BJ (cell line): ENCODE results near the gene BCCIP. TPM values are rescaled to one million over a fixed set of nuclear protein-coding genes. Genes with fewer than 3 reads are reported as not detected.

Experiments
- CTCF ChIA-PET: fragments of 350-600 bp; formaldehyde crosslinking; extraction: SDS; loops from one replicate; lab custom pipeline; 2021; ENCODE audit warnings: antibody characterized with exemption, inconsistent platforms; lab: Yijun Ruan, JAX
- POLR2A ChIA-PET: fragments of 300-600 bp; sonication (Branson Sonifier 250); formaldehyde crosslinking; extraction: SDS; loops from one replicate; lab custom pipeline; 2021; ENCODE audit warnings: antibody characterized with exemption; lab: Charles Lee
- DNase-seq: peaks from one replicate; pipeline ENCODE4 v3.0.0-alpha.2; 2011; ENCODE audit warnings: low read depth
- H3K27me3 ChIP-seq: 2 replicates; pipeline ENCODE4 v1.6.0; 2011; ENCODE audit warnings: low read length; ENCODE audit not compliant: control insufficient read depth, insufficient read depth
- H3K36me3 ChIP-seq: 2 replicates; pipeline ENCODE4 v1.5.1; 2011; ENCODE audit warnings: low read length; ENCODE audit not compliant: control insufficient read depth, insufficient read depth
- H3K4me3 ChIP-seq: 2 replicates; pipeline ENCODE4 v1.5.1; 2011; ENCODE audit warnings: low read depth, mild to moderate bottlenecking, control low read depth, low read length
- CTCF ChIP-seq: IDR thresholded peaks from 2 replicates; pipeline ENCODE4 v1.5.1; 2011; ENCODE audit warnings: low read depth, mild to moderate bottlenecking, control low read depth, inconsistent platforms, low read length, moderate library complexity; ENCODE audit not compliant: insufficient read depth
- polyA plus RNA-seq: library from polyadenylated mRNA; depleted of rRNA; stranded (reverse); fragments of >200 nt; gene quantifications from 2 replicates; pipeline ENCODE4 v1.2.3, GENCODE V29; 2011

BCCIP gene
- polyA plus RNA-seq, 1 experiment: 13.2 TPM

- POLR2A ChIA-PET: no interaction called here
- H3K4me3 ChIP-seq: no peak overlapping the region
- no peak for DNase-seq
- no peaks in the 10 kb centered on the region for H3K27me3 ChIP-seq
- no peaks in the 10 kb centered on the region for H3K36me3 ChIP-seq
- TF ChIP-seq CTCF: no peak
- CTCF ChIA-PET: no interaction called here
These were observed 40.7 kb upstream of the BCCIP start for GRCh38 chr10:125782616-125783015.

- no peak for TF ChIP-seq CTCF
- CTCF ChIA-PET: interaction anchor here (1.4 kb wide), 1 partner anchor 18 kb away, joined by 3 read pairs; no protein-coding TSS in a partner anchor
These were observed 39.9 kb upstream of the BCCIP start for GRCh38 chr10:125783408-125783807.

GRCh38 chr10:125783957-125784356, 39.4 kb upstream of the BCCIP start:
- DNase-seq: no peak
- no peak overlapping the region for H3K4me3 ChIP-seq
- TF ChIP-seq CTCF: no peak
- H3K27me3 ChIP-seq: no peaks in the 10 kb centered on the region
- POLR2A ChIA-PET: no interaction called here
- no peaks in the 10 kb centered on the region; the same call in 1 of the 2 replicates for H3K36me3 ChIP-seq
- CTCF ChIA-PET: interaction anchor here (0.9 to 1.4 kb wide), 2 partner anchors 18 to 20 kb away, joined by 3 read pairs; no protein-coding TSS in a partner anchor

More at GRCh38 chr10:125783408-125783807, 39.9 kb upstream of the BCCIP start:
- Histone ChIP-seq H3K4me3 (no peak overlapping the region), H3K27me3 (no peaks in the 10 kb centered on the region), H3K36me3 (no peaks in the 10 kb centered on the region)
- no peak for DNase-seq
- POLR2A ChIA-PET: no interaction called here

- ChIA-PET CTCF (no interaction called here), POLR2A (no interaction called here)
- Histone ChIP-seq H3K4me3 (no peak overlapping the region), H3K36me3 (peaks cover 7% of the 10 kb centered on the region), H3K27me3 (no peaks in the 10 kb centered on the region)
- DNase-seq: no peak
- no peak for TF ChIP-seq CTCF
These were observed 37.6 kb upstream of the BCCIP start for GRCh38 chr10:125785791-125786190.

GRCh38 chr10:125788156-125789034, 35.0 kb upstream of the BCCIP start:
- ChIA-PET POLR2A (no interaction called here), CTCF (no interaction called here)
- H3K4me3 ChIP-seq: no peak overlapping the region
- peaks cover 12% of the 10 kb centered on the region for H3K36me3 ChIP-seq
- no peak for DNase-seq
- TF ChIP-seq CTCF: no peak
- H3K27me3 ChIP-seq: no peaks in the 10 kb centered on the region
